Gastrocnemius medialis (tissue), 4 donors: ENCODE results near the gene ATF3. TPM values are rescaled to one million over a fixed set of nuclear protein-coding genes. Genes with fewer than 3 reads are reported as not detected.

Experiments
- ATAC-seq, 2 donors: fragments of 150-250 bp; one replicate each; pipeline ENCODE4 v1.9.1; 2016
- DNase-seq, 2 donors: peaks; one replicate each; pipeline ENCODE4 v3.0.0-alpha.2; 2019
- H3K27ac ChIP-seq, 4 donors: fragments of 200-600 bp; sonication (generic); 1 replicate in 1 of 4; 2 replicates in 3 of 4; pipeline ENCODE4 v1.5.1; 2016 to 2018; ENCODE audit warnings: mild to moderate bottlenecking in 2 of 4, moderate library complexity in 1 of 4
- H3K27me3 ChIP-seq, 3 donors: fragments of 200-600 bp; sonication (generic) in 2 of 3; 1 replicate in 1 of 3; 2 replicates in 2 of 3; pipeline versions ENCODE4 v1.5.1 to v1.6.0; 2016 to 2019; ENCODE audit warnings: mild to moderate bottlenecking in 1 of 3, moderate library complexity in 1 of 3
- H3K36me3 ChIP-seq, 2 donors: fragments of 200-600 bp; sonication (generic) in 1 of 2; one replicate each; pipeline ENCODE4 v1.5.1; 2017 to 2018
- H3K4me1 ChIP-seq, 2 donors: fragments of 200-600 bp; sonication (generic) in 1 of 2; one replicate each; pipeline ENCODE4 v1.5.1; 2016 to 2017; ENCODE audit warnings: mild to moderate bottlenecking in 2 of 2
- H3K4me3 ChIP-seq, 4 donors: fragments of 200-600 bp; sonication (generic) in 3 of 4; 1 replicate in 1 of 4; 2 replicates in 3 of 4; pipeline ENCODE4 v1.5.1; 2016 to 2019; ENCODE audit warnings: mild to moderate bottlenecking in 2 of 4
- H3K9me3 ChIP-seq, 3 donors: fragments of 200-600 bp; sonication (generic) in 2 of 3; 1 replicate in 1 of 3; 2 replicates in 2 of 3; pipeline ENCODE4 v1.5.1; 2016 to 2019
- CTCF ChIP-seq, 5 experiments: fragments of 450-650 bp in 3 of 5; fragments of 200-600 bp in 2 of 5; sonication (generic) in 2 of 5; IDR thresholded peaks in 4 of 5; conservative IDR thresholded peaks in 1 of 5; 1 replicate in 4 of 5; 2 replicates in 1 of 5; pipeline ENCODE4 v1.5.1; 2016 to 2019; ENCODE audit warnings: antibody characterized with exemption in 5 of 5, mild to moderate bottlenecking in 3 of 5, moderate library complexity in 3 of 5
- POLR2A ChIP-seq, 2 donors: fragments of 450-650 bp; IDR thresholded peaks; one replicate each; pipeline ENCODE4 v1.6.1; 2017; ENCODE audit warnings: antibody characterized with exemption in 2 of 2, mild to moderate bottlenecking in 2 of 2, moderate library complexity in 2 of 2
- in situ Hi-C, 4 donors: fragments of 200-750 bp; cut with MboI; loops; one replicate each; pipeline versions ENCODE4 v1.15.0 to v1.8.0; 2017; ENCODE audit warnings: low sequenced_read_pairs in 4 of 4
- intact Hi-C: fragments of 100-400 bp; cut with DNase I; formaldehyde crosslinking; loops from one replicate; pipeline ENCODE4 v1.15.1; 2023; ENCODE audit warnings: low total_unique reads
- total RNA-seq, 4 donors: library from RNA; depleted of rRNA; stranded (reverse); fragments of >200 nt; gene quantifications; one replicate each; pipeline versions ENCODE4 v1.1.0 to v1.2.3, GENCODE V29; 2016

ATF3 gene
- total RNA-seq, 4 donors from 2014 or later = 1.9 to 7.4 (median 7.2) TPM

GRCh38 chr1:212567638-212568037, 40.9 kb upstream of the ATF3 start:
- H3K27me3 ChIP-seq = no peaks in the 10 kb centered on the region
- DNase-seq (no peak), ATAC-seq (no peak)
- H3K4me3 ChIP-seq = peak overlapping the region in 2 of 4 donors; percentile 59 to 62
- H3K9me3 ChIP-seq = no peaks in the 10 kb centered on the region
- H3K27ac ChIP-seq = peak overlapping the region in 3 of 4 donors; percentile 70 to 84 (median 76)
- in situ Hi-C loops (no loop called here), intact Hi-C loops (loop anchor here (2.0 kb wide), 1 partner anchor 41 kb away; the partner anchor contains the start of gene ATF3)
- TF ChIP-seq CTCF (IDR thresholded peaks at IDR 0.05 in 4 of 5, conservative IDR thresholded peaks at IDR 0.05 in 1 of 5) (no peak), POLR2A (IDR thresholded peaks at IDR 0.05) (no peak)
- peaks cover 7 to 13% of the 10 kb centered on the region in 2 donors for H3K4me1 ChIP-seq
- H3K36me3 ChIP-seq = no peaks in the 10 kb centered on the region

GRCh38 chr1:212568978-212569537, 39.5 kb upstream of the ATF3 start:
- Histone ChIP-seq H3K4me3 (no peak overlapping the region), H3K27me3 (no peaks in the 10 kb centered on the region), H3K27ac (no peak overlapping the region), H3K4me1 (peaks cover 7 to 13% of the 10 kb centered on the region in 2 donors), H3K9me3 (no peaks in the 10 kb centered on the region), H3K36me3 (no peaks in the 10 kb centered on the region)
- intact Hi-C loops = no loop called here
- ATAC-seq (no peak), DNase-seq (no peak)
- in situ Hi-C loops = no loop called here
- TF ChIP-seq CTCF (IDR thresholded peaks at IDR 0.05 in 4 of 5, conservative IDR thresholded peaks at IDR 0.05 in 1 of 5) (no peak), POLR2A (IDR thresholded peaks at IDR 0.05) (no peak)

GRCh38 chr1:212574732-212575131, 33.8 kb upstream of the ATF3 start:
- in situ Hi-C loops (no loop called here), intact Hi-C loops (no loop called here)
- Histone ChIP-seq H3K9me3 (no peaks in the 10 kb centered on the region), H3K4me1 (no peaks in the 10 kb centered on the region), H3K27ac (no peak overlapping the region), H3K36me3 (no peaks in the 10 kb centered on the region), H3K27me3 (no peaks in the 10 kb centered on the region), H3K4me3 (no peak overlapping the region)
- TF ChIP-seq POLR2A (IDR thresholded peaks at IDR 0.05) (no peak), CTCF (IDR thresholded peaks at IDR 0.05 in 4 of 5, conservative IDR thresholded peaks at IDR 0.05 in 1 of 5) (no peak)
- DNase-seq (no peak), ATAC-seq (no peak)

GRCh38 chr1:212575333-212575732, 33.2 kb upstream of the ATF3 start:
- Histone ChIP-seq H3K4me3 (no peak overlapping the region), H3K36me3 (no peaks in the 10 kb centered on the region), H3K27ac (no peak overlapping the region), H3K27me3 (no peaks in the 10 kb centered on the region), H3K4me1 (no peaks in the 10 kb centered on the region), H3K9me3 (no peaks in the 10 kb centered on the region)
- DNase-seq (no peak), ATAC-seq (no peak)
- intact Hi-C loops (no loop called here), in situ Hi-C loops (no loop called here)
- no peak for TF ChIP-seq POLR2A (IDR thresholded peaks at IDR 0.05)
- TF ChIP-seq CTCF (IDR thresholded peaks at IDR 0.05 in 4 of 5, conservative IDR thresholded peaks at IDR 0.05 in 1 of 5) = no peak

GRCh38 chr1:212578041-212578440, 30.5 kb upstream of the ATF3 start:
- no peak overlapping the region for H3K4me3 ChIP-seq
- TF ChIP-seq POLR2A (IDR thresholded peaks at IDR 0.05) = no peak
- TF ChIP-seq CTCF (IDR thresholded peaks at IDR 0.05 in 4 of 5, conservative IDR thresholded peaks at IDR 0.05 in 1 of 5) = no peak
- no peaks in the 10 kb centered on the region for H3K36me3 ChIP-seq
- H3K27me3 ChIP-seq = no peaks in the 10 kb centered on the region
- H3K4me1 ChIP-seq = no peaks in the 10 kb centered on the region
- in situ Hi-C loops (no loop called here), intact Hi-C loops (no loop called here)
- ATAC-seq (no peak), DNase-seq (no peak)
- H3K9me3 ChIP-seq = no peaks in the 10 kb centered on the region
- H3K27ac ChIP-seq = no peak overlapping the region
